Duodenal mucosa (tissue), 2 donors: ENCODE results near the gene PARL.
"Not testable (repeated sequence)": the region's sequence is repeated elsewhere in the genome, so short reads cannot be mapped to it uniquely, and the experiment has no call there.

Source experiments
- H3K27ac ChIP-seq: one replicate; pipeline ENCODE4 v1.7.0; 2013; ENCODE audit warnings: low read depth, low read length
- H3K27me3 ChIP-seq, 2 donors: one replicate each; pipeline ENCODE4 v1.7.0; 2013; ENCODE audit warnings: low read length in 2 of 2, control low read depth in 1 of 2; ENCODE audit not compliant: insufficient read depth in 2 of 2, control insufficient read depth in 1 of 2
- H3K36me3 ChIP-seq, 2 donors: one replicate each; pipeline ENCODE4 v1.7.0; 2013; ENCODE audit warnings: low read length in 2 of 2, control low read depth in 1 of 2; ENCODE audit not compliant: insufficient read depth in 2 of 2, control insufficient read depth in 1 of 2
- H3K4me1 ChIP-seq, 2 donors: one replicate each; pipeline ENCODE4 v1.7.0; 2013; ENCODE audit warnings: low read length in 2 of 2, control low read depth in 1 of 2; ENCODE audit not compliant: insufficient read depth in 2 of 2, control insufficient read depth in 1 of 2
- H3K4me3 ChIP-seq, 2 donors: one replicate each; pipeline ENCODE4 v1.7.0; 2013; ENCODE audit warnings: low read length in 2 of 2, low read depth in 1 of 2
- H3K9ac ChIP-seq, 2 donors: one replicate each; pipeline ENCODE4 v1.7.0; 2013; ENCODE audit warnings: low read length in 2 of 2, low read depth in 1 of 2
- H3K9me3 ChIP-seq, 2 donors: one replicate each; pipeline ENCODE4 v1.7.0; 2013; ENCODE audit warnings: low read length in 2 of 2, control low read depth in 1 of 2; ENCODE audit not compliant: control insufficient read depth in 1 of 2

The PARL gene

GRCh38 chr3:183884097-183884426 is 618 bp downstream of the PARL start:
- H3K9me3 ChIP-seq, result no peaks in the 10 kb centered on the region
- H3K4me3 ChIP-seq, result peak overlapping the region; percentile 82 to 89
- H3K27me3 ChIP-seq, result no peaks in the 10 kb centered on the region
- H3K27ac ChIP-seq, result peak overlapping the region; percentile 68
- peaks cover 16 to 22% of the 10 kb centered on the region in 2 donors for H3K4me1 ChIP-seq
- H3K36me3 ChIP-seq, result no peaks in the 10 kb centered on the region
- H3K9ac ChIP-seq, result peak overlapping the region; percentile 91 to 97

GRCh38 chr3:183883291-183884096 is 1.2 kb downstream of the PARL start:
- H3K36me3 ChIP-seq, result no peaks in the 10 kb centered on the region
- peaks cover 16 to 22% of the 10 kb centered on the region in 2 donors for H3K4me1 ChIP-seq
- H3K9ac ChIP-seq, result peak overlapping the region; percentile 91 to 97
- no peaks in the 10 kb centered on the region for H3K27me3 ChIP-seq
- no peak overlapping the region for H3K27ac ChIP-seq
- H3K4me3 ChIP-seq, result peak overlapping the region; percentile 82 to 89
- H3K9me3 ChIP-seq, result no peaks in the 10 kb centered on the region

- H3K4me1 ChIP-seq, result peaks cover 16 to 19% of the 10 kb centered on the region in 2 donors
- H3K9ac ChIP-seq, result no peak overlapping the region
- H3K9me3 ChIP-seq, result no peaks in the 10 kb centered on the region
- no peaks in the 10 kb centered on the region for H3K27me3 ChIP-seq
- peaks cover 0 to 5% of the 10 kb centered on the region in 2 donors for H3K36me3 ChIP-seq
- H3K27ac ChIP-seq, result no peak overlapping the region
- no peak overlapping the region for H3K4me3 ChIP-seq
These were observed 4.6 kb downstream of the PARL start for GRCh38 chr3:183880121-183880520.

DNA sequence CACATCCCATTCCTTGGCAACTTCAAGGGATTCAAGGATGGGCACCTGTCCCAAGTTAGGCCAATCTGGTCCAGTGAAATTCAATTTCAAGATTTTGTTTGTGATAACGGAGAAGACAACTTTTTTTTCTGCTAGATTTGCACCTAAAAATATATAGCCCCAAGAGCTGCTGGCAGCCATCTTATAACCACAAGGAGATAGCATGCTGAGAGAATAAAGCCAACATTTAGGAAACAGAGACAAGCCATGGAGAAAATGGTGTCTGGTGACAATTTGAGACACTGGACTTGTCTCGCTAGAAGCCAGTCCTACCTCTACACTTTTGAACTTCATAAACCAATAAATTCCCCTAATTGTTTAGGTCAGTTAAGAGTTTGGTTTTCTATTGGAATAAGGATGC is 5.4 kb downstream of the PARL start:
- H3K27me3 ChIP-seq, result no peaks in the 10 kb centered on the region
- no peaks in the 10 kb centered on the region for H3K9me3 ChIP-seq
- H3K4me3 ChIP-seq, result no peak overlapping the region
- peaks cover 16 to 17% of the 10 kb centered on the region in 2 donors for H3K4me1 ChIP-seq
- H3K36me3 ChIP-seq, result peaks cover 0 to 5% of the 10 kb centered on the region in 2 donors
- no peak overlapping the region for H3K9ac ChIP-seq
- H3K27ac ChIP-seq, result no peak overlapping the region

DNA sequence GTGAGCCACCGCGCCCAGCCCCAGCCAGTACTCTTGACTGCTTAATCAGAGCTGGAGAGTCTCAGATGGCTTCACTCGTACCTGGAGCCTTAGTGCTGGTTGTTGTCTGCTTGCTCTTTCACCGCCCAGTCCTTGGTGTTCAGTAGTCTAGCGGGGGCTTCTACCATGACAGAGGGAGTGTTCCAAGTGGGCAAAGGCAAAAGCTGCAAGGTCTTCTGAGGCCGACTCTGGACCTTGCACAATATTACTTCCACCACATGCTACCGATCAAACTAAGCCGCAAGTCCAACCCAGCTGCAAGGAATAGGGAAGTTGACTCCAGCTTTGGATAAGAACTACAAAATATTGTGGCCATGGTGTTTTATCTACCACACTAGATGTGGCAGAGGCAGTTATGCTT is 6.6 kb downstream of the PARL start:
- H3K36me3 ChIP-seq, result peaks cover 0 to 5% of the 10 kb centered on the region in 2 donors
- H3K27me3 ChIP-seq, result no peaks in the 10 kb centered on the region
- H3K27ac ChIP-seq, result no peak overlapping the region
- H3K9ac ChIP-seq, result no peak overlapping the region
- H3K4me1 ChIP-seq, result peaks cover 12 to 16% of the 10 kb centered on the region in 2 donors
- no peaks in the 10 kb centered on the region for H3K9me3 ChIP-seq
- no peak overlapping the region for H3K4me3 ChIP-seq

GRCh38 chr3:183877227-183877626 is 7.5 kb downstream of the PARL start:
- not testable (repeated sequence) for H3K27me3 ChIP-seq, H3K9ac ChIP-seq, H3K4me3 ChIP-seq, H3K9me3 ChIP-seq, H3K36me3 ChIP-seq, H3K4me1 ChIP-seq, H3K27ac ChIP-seq

GRCh38 chr3:183875411-183875810 is 9.3 kb downstream of the PARL start:
- Histone ChIP-seq H3K9ac (no peak overlapping the region), H3K9me3 (no peaks in the 10 kb centered on the region), H3K4me1 (peaks cover 5 to 7% of the 10 kb centered on the region in 2 donors), H3K36me3 (peaks cover 0 to 5% of the 10 kb centered on the region in 2 donors), H3K4me3 (no peak overlapping the region), H3K27me3 (no peaks in the 10 kb centered on the region), H3K27ac (no peak overlapping the region)

GRCh38 chr3:183873914-183874313 is 10.8 kb downstream of the PARL start:
- no peaks in the 10 kb centered on the region for H3K9me3 ChIP-seq
- H3K36me3 ChIP-seq, result peaks cover 0 to 5% of the 10 kb centered on the region in 2 donors
- H3K27ac ChIP-seq, result no peak overlapping the region
- no peak overlapping the region for H3K9ac ChIP-seq
- H3K4me3 ChIP-seq, result no peak overlapping the region
- no peaks in the 10 kb centered on the region for H3K27me3 ChIP-seq
- H3K4me1 ChIP-seq, result peaks cover 5 to 7% of the 10 kb centered on the region in 2 donors

DNA sequence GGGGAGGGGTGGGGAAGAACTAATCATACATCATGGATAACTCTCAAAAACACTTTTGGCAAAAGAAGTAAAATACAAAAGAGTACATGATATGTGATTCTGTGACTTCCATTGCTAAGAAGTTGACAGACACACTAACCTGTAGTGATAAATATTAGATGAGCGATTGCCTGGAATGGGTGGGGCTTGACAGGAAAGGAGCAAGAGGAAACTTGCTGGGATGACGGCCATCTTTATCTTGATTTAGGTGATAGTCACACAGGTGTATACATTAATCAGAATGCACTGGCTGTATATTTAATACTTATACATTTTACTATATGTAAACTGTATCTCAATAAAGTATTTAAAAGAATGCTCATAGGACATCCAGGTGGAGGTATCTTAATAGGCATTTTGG is 13.1 kb downstream of the PARL start:
- Histone ChIP-seq H3K27me3 (no peaks in the 10 kb centered on the region), H3K4me1 (peaks cover 5 to 7% of the 10 kb centered on the region in 2 donors), H3K9ac (no peak overlapping the region), H3K4me3 (no peak overlapping the region), H3K36me3 (peaks cover 0 to 13% of the 10 kb centered on the region in 2 donors), H3K9me3 (no peaks in the 10 kb centered on the region), H3K27ac (no peak overlapping the region)

- H3K9ac ChIP-seq, result no peak overlapping the region
- H3K4me1 ChIP-seq, result peaks cover 5 to 7% of the 10 kb centered on the region in 2 donors
- H3K9me3 ChIP-seq, result no peaks in the 10 kb centered on the region
- peaks cover 0 to 22% of the 10 kb centered on the region in 2 donors for H3K36me3 ChIP-seq
- no peak overlapping the region for H3K4me3 ChIP-seq
- no peak overlapping the region for H3K27ac ChIP-seq
- no peaks in the 10 kb centered on the region for H3K27me3 ChIP-seq
These were observed 14.1 kb downstream of the PARL start for GRCh38 chr3:183870563-183870962.
